GM23338 (cell line): ENCODE data around the gene TMEM61. TPM values are rescaled to one million over a fixed set of nuclear protein-coding genes. Genes with fewer than 3 reads are reported as not detected.

ENCODE experiments used
- ATAC-seq: fragments of 200-7000 bp; cut with Tn5 transposase; 3 replicates; pipeline ENCODE4 v1.9.1; 2020
- DNase-seq: peaks from one replicate; pipeline ENCODE4 v3.0.0-alpha.2; 2015; ENCODE audit warnings: low spot score
- H2AFZ ChIP-seq: fragments of 200-600 bp; sonication (generic); 2 replicates; pipeline ENCODE4 v1.8.0; 2016; ENCODE audit warnings: antibody characterized with exemption, mild to moderate bottlenecking, moderate library complexity
- H3F3A ChIP-seq: fragments of 200-600 bp; sonication (generic); replicated peaks from 2 replicates; pipeline ENCODE4 v1.8.0; 2017; ENCODE audit warnings: antibody characterized with exemption, mixed run types, low read depth
- H3K27ac ChIP-seq: fragments of 200-600 bp; sonication (generic); 2 replicates; pipeline ENCODE4 v1.6.1; 2016; ENCODE audit warnings: low read depth
- H3K27me3 ChIP-seq: fragments of 200-600 bp; sonication (generic); 2 replicates; pipeline ENCODE4 v1.8.0; 2016; ENCODE audit warnings: mild to moderate bottlenecking, mixed run types, moderate library complexity; ENCODE audit not compliant: insufficient read depth
- H3K36me3 ChIP-seq: fragments of 200-600 bp; sonication (generic); 2 replicates; pipeline ENCODE4 v1.8.0; 2016; ENCODE audit warnings: mild to moderate bottlenecking; ENCODE audit not compliant: insufficient read depth
- H3K4me1 ChIP-seq: fragments of 200-600 bp; sonication (generic); 2 replicates; pipeline ENCODE4 v1.8.0; 2016; ENCODE audit warnings: mild to moderate bottlenecking, moderate library complexity; ENCODE audit not compliant: insufficient read depth
- H3K4me2 ChIP-seq: fragments of 200-600 bp; sonication (generic); 2 replicates; pipeline ENCODE4 v1.7.1; 2017; ENCODE audit warnings: mixed run types
- H3K4me3 ChIP-seq: fragments of 200-600 bp; sonication (generic); 2 replicates; pipeline ENCODE4 v1.6.1; 2016; ENCODE audit warnings: mixed run types
- H3K79me2 ChIP-seq: fragments of 200-600 bp; sonication (generic); replicated peaks from 2 replicates; pipeline ENCODE4 v1.8.0; 2017; ENCODE audit warnings: mild to moderate bottlenecking; ENCODE audit not compliant: insufficient read depth
- H3K9me2 ChIP-seq: fragments of 200-600 bp; sonication (generic); 2 replicates; pipeline ENCODE4 v1.8.0; 2017; ENCODE audit not compliant: insufficient read depth
- H4K20me1 ChIP-seq: fragments of 200-600 bp; sonication (generic); replicated peaks from 2 replicates; pipeline ENCODE4 v1.8.0; 2017; ENCODE audit warnings: mild to moderate bottlenecking; ENCODE audit not compliant: insufficient read depth
- H3K27ac Mint-ChIP-seq: 2 replicates; pipeline ENCODE4 v1.8.0; 2020; ENCODE audit warnings: inconsistent platforms, mild to moderate bottlenecking, moderate library complexity, mixed read lengths
- H3K27me3 Mint-ChIP-seq: 3 replicates; pipeline ENCODE4 v1.8.0; 2022; ENCODE audit warnings: low read depth, mild to moderate bottlenecking, moderate library complexity, mixed read lengths, inconsistent platforms; ENCODE audit not compliant: insufficient read depth, poor library complexity
- H3K36me3 Mint-ChIP-seq: 3 replicates; pipeline ENCODE4 v1.8.0; 2021; ENCODE audit warnings: low read depth, mild to moderate bottlenecking, inconsistent platforms, moderate library complexity, mixed read lengths
- H3K4me1 Mint-ChIP-seq: 3 replicates; pipeline ENCODE4 v1.8.0; 2020; ENCODE audit warnings: mild to moderate bottlenecking, inconsistent platforms, mixed read lengths
- H3K4me3 Mint-ChIP-seq: 3 replicates; pipeline ENCODE4 v1.8.0; 2021; ENCODE audit warnings: moderate library complexity, mild to moderate bottlenecking, inconsistent platforms, mixed read lengths
- H3K9me3 Mint-ChIP-seq: 3 replicates; pipeline ENCODE4 v1.8.0; 2020; ENCODE audit warnings: moderate library complexity, mild to moderate bottlenecking, inconsistent platforms, mixed read lengths
- CREB1 ChIP-seq: fragments of 250-450 bp; sonication (Bioruptor Pico); IDR thresholded peaks from 2 replicates; pipeline ENCODE4 v1.5.0; 2020; ENCODE audit warnings: low read depth, mild to moderate bottlenecking, moderate library complexity
- ETS1 ChIP-seq: IDR thresholded peaks from 2 replicates; pipeline ENCODE4 v1.6.1; 2016; ENCODE audit warnings: antibody characterized with exemption
- EZH2 ChIP-seq: fragments of 200-600 bp; sonication (generic); IDR thresholded peaks from one replicate; pipeline ENCODE4 v1.8.0; 2017; ENCODE audit warnings: antibody characterized with exemption, mild to moderate bottlenecking, low read depth; ENCODE audit not compliant: unreplicated experiment
- EZH2phosphoT487 ChIP-seq: fragments of 200-600 bp; sonication (generic); IDR thresholded peaks from one replicate; pipeline ENCODE4 v1.8.1; 2018; ENCODE audit warnings: antibody characterized with exemption; ENCODE audit not compliant: unreplicated experiment
- JUNB ChIP-seq: IDR thresholded peaks from one replicate; pipeline ENCODE4 v1.6.1; 2016; ENCODE audit warnings: antibody characterized with exemption; ENCODE audit not compliant: unreplicated experiment
- NANOG ChIP-seq: IDR thresholded peaks from 2 replicates; pipeline ENCODE4 v1.6.1; 2016; ENCODE audit warnings: antibody characterized with exemption, borderline replicate concordance
- POLR2AphosphoS5 ChIP-seq: IDR thresholded peaks from 2 replicates; pipeline ENCODE4 v1.6.1; 2016; ENCODE audit warnings: antibody characterized with exemption, low read depth
- REST ChIP-seq: IDR thresholded peaks from one replicate; pipeline ENCODE4 v1.6.1; 2018; ENCODE audit warnings: antibody characterized with exemption; ENCODE audit not compliant: unreplicated experiment
- STAT1 ChIP-seq: IDR thresholded peaks from one replicate; pipeline ENCODE4 v1.6.1; 2016; ENCODE audit warnings: antibody characterized with exemption; ENCODE audit not compliant: unreplicated experiment
- ZNF114 ChIP-seq: fragments of 250-450 bp; sonication (Bioruptor Pico); IDR thresholded peaks from 2 replicates; pipeline ENCODE4 v1.5.0; 2020; ENCODE audit warnings: mild to moderate bottlenecking, moderate library complexity
- ZNF331 ChIP-seq: fragments of 250-450 bp; sonication (Bioruptor Pico); IDR thresholded peaks from 2 replicates; pipeline ENCODE4 v1.5.0; 2020; ENCODE audit warnings: low read depth, mild to moderate bottlenecking, moderate library complexity
- ZNF462 ChIP-seq: fragments of 250-450 bp; sonication (Bioruptor Pico); IDR thresholded peaks from 2 replicates; pipeline ENCODE4 v1.5.0; 2020; ENCODE audit warnings: mild to moderate bottlenecking, moderate library complexity
- polyA plus RNA-seq: library from polyadenylated mRNA; unstranded; fragments of >200 nt; fragmentation: Nextera tagmentation; extraction: Ambion mirVana; gene quantifications from 2 replicates; pipeline ENCODE4 v1.2.1, GENCODE V29; 2016
- total RNA-seq: library from RNA; depleted of rRNA; stranded (reverse); fragments of >200 nt; shearing (Covaris generic); gene quantifications from 2 replicates; pipeline ENCODE4 v1.2.3, GENCODE V29; 2014
- TF ChIP-seq, protein P1 (sequence below), 2 experiments: fragments of 200-600 bp in 1 of 2; sonication (generic) in 1 of 2; conservative IDR thresholded peaks; 2 replicates each; pipeline versions ENCODE4 v1.5.1 to v1.6.1; 2016 to 2017; ENCODE audit warnings: antibody characterized with exemption in 2 of 2, low read depth in 2 of 2, mild to moderate bottlenecking in 2 of 2, moderate library complexity in 1 of 2

The TMEM61 gene
- total and polyA plus RNA-seq, 2 experiments from 2014 or later, result 2.0 to 3.6 TPM

- Mint-ChIP-seq H3K27me3 (peaks cover 42% of the 10 kb centered on the region), H3K9me3 (no peaks in the 10 kb centered on the region; the same call in 2 of the 3 replicates), H3K36me3 (no peaks in the 10 kb centered on the region), H3K4me3 (peak overlapping the region; percentile 28; the same call in 1 of the 3 replicates), H3K4me1 (peaks cover 40% of the 10 kb centered on the region), H3K27ac (0 out of 2 replicates have a peak overlapping the region, but pooled peaks have one; percentile 6)
- ATAC-seq (no peak), DNase-seq (peak; percentile 27)
- Histone ChIP-seq H3K4me3 (no peak overlapping the region; the same call in 1 of the 2 replicates), H3K27ac (peak overlapping the region; percentile 79; the same call in 1 of the 2 replicates), H3K36me3 (no peaks in the 10 kb centered on the region), H3K4me1 (peaks cover 37% of the 10 kb centered on the region), H3K27me3 (peaks cover 29% of the 10 kb centered on the region), H3K9me2 (no peaks in the 10 kb centered on the region), H3F3A (peaks cover 3% of the 10 kb centered on the region; the same call in 1 of the 2 replicates), H4K20me1 (no peaks in the 10 kb centered on the region; the same call in 1 of the 2 replicates), H3K4me2 (peak overlapping the region; percentile 72), H2AFZ (no peak overlapping the region), H3K79me2 (no peaks in the 10 kb centered on the region)
- TF ChIP-seq EZH2 (no peak), NANOG (no peak), JUNB (no peak), ZNF114 (CRISPR knock-in tag) (no peak), POLR2AphosphoS5 (no peak), STAT1 (no peak), ZNF331 (no peak), CREB1 (CRISPR knock-in tag) (no peak), ZNF462 (CRISPR knock-in tag) (no peak), REST (no peak), ETS1 (no peak), EZH2phosphoT487 (no peak)
- TF ChIP-seq, protein P1, sequence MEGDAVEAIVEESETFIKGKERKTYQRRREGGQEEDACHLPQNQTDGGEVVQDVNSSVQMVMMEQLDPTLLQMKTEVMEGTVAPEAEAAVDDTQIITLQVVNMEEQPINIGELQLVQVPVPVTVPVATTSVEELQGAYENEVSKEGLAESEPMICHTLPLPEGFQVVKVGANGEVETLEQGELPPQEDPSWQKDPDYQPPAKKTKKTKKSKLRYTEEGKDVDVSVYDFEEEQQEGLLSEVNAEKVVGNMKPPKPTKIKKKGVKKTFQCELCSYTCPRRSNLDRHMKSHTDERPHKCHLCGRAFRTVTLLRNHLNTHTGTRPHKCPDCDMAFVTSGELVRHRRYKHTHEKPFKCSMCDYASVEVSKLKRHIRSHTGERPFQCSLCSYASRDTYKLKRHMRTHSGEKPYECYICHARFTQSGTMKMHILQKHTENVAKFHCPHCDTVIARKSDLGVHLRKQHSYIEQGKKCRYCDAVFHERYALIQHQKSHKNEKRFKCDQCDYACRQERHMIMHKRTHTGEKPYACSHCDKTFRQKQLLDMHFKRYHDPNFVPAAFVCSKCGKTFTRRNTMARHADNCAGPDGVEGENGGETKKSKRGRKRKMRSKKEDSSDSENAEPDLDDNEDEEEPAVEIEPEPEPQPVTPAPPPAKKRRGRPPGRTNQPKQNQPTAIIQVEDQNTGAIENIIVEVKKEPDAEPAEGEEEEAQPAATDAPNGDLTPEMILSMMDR (conservative IDR thresholded peaks at IDR 0.05; ENCODE audit: low read depth in 2 of 2), result no peak
Measured at GRCh38 chr1:54994355-54994990, 14.0 kb downstream of the TMEM61 start.
